Right lobe of liver (tissue), 6 donors: ENCODE measurements around the gene C19orf85. TPM values are rescaled to one million over a fixed set of nuclear protein-coding genes. Genes with fewer than 3 reads are reported as not detected.

ENCODE experiments used
- ATAC-seq, 4 donors: fragments of 200-7000 bp; cut with Tn5 transposase; one replicate each; pipeline ENCODE4 v1.9.1; 2020; ENCODE audit warnings: mild to moderate bottlenecking in 4 of 4, moderate library complexity in 4 of 4
- DNase-seq, 3 donors: peaks; one replicate each; pipeline ENCODE4 v3.0.0-alpha.2; 2020
- H3K27ac ChIP-seq, 3 donors: fragments of 200-600 bp; one replicate each; pipeline ENCODE4 v1.8.0; 2022
- H3K27me3 ChIP-seq, 2 donors: fragments of 200-600 bp; one replicate each; pipeline ENCODE4 v1.8.0; 2022
- H3K36me3 ChIP-seq, 4 donors: fragments of 200-600 bp; sonication (generic) in 1 of 4; one replicate each; pipeline versions ENCODE4 v1.5.1 to v1.8.0; 2017 to 2022; ENCODE audit warnings: control low read depth in 1 of 4
- H3K4me1 ChIP-seq, 4 donors: fragments of 200-600 bp; sonication (generic) in 1 of 4; one replicate each; pipeline versions ENCODE4 v1.5.1 to v1.8.0; 2017 to 2022; ENCODE audit warnings: control low read depth in 1 of 4
- H3K4me3 ChIP-seq, 3 donors: fragments of 200-600 bp; one replicate each; pipeline ENCODE4 v1.8.0; 2022
- H3K9me3 ChIP-seq, 4 donors: fragments of 200-600 bp; sonication (generic) in 1 of 4; one replicate each; pipeline versions ENCODE4 v1.5.1 to v1.8.0; 2017 to 2022; ENCODE audit warnings: control low read depth in 1 of 4
- POLR2A ChIP-seq: fragments of 450-650 bp; IDR thresholded peaks from one replicate; pipeline ENCODE4 v1.6.1; 2017; ENCODE audit warnings: antibody characterized with exemption, mild to moderate bottlenecking
- WGBS: methylation state at CpG from one replicate; pipeline ENCODE4 v1.1.6; 2018; ENCODE audit warnings: low coverage, low lambda C conversion rate; ENCODE audit not compliant: insufficient coverage; ENCODE audit errors: missing lambda C conversion rate; 5-methylcytosine and 5-hydroxymethylcytosine counted together
- intact Hi-C, 2 donors: fragments of 100-400 bp; cut with DNase I; formaldehyde crosslinking; loops; one replicate each; pipeline versions ENCODE4 v1.11.2 to v1.14.1; 2022
- total RNA-seq, 6 experiments: library from RNA; depleted of rRNA in 2 of 6; stranded (reverse); fragments of >200 nt in 2 of 6; fragmentation: NEBNext Ultra II Directional in 3 of 6; extraction: Animal tissue kit (Norgen Biotek cat#: 25700) in 3 of 6; gene quantifications; one replicate each; pipeline versions ENCODE4 v1.1.0 to v1.2.4, GENCODE V29; 2016 to 2023
- TF ChIP-seq, protein P1 (sequence below), 4 donors: fragments of 200-600 bp in 3 of 4; fragments of 450-650 bp in 1 of 4; IDR thresholded peaks; one replicate each; pipeline versions ENCODE4 v1.5.1 to v1.8.0; 2016 to 2022; ENCODE audit warnings: antibody characterized with exemption in 4 of 4, mild to moderate bottlenecking in 2 of 4
- donor health status: DM: no; HTN: yes; CAD: no.
- donor health status: DM: no; HTN: no; CAD: no.
- donor health status: DM: no; HTN: no; CAD: no.
- donor health status: DM: no; HTN: yes; CAD: no.
- donor health status: DM: no; HTN: yes; CAD: no.

C19orf85 gene
- total RNA-seq, 6 experiments from 2014 or later: not detected

DNA sequence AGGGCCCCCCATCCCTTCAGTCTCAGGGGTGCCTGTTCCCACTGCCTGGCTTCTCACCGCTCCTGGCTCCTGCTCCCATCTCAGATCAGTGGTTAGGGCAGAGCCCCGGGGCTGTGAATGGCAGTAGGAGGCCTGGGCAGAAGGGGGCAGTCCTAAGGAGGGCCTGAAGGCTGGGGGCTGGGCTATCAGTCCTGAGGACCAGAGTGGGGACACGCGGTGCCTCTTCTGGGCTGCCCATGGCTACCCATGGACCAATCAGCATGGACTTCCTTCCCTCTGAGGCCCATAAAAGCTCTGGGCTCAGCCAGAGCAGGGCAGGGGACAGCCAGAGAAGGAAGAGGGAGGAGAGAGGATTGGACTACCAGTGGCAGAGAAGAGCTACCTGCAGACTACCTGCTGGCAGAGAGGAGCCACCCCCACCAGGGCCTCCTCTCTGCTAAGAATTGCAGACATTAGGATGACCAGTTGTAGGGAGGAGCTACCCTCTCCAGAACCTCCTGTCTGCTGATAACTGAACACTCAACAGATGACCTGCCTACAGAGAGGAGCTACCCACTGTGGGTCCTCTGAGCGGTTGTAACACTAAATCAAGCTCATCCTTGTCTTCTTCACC, 44.8 kb downstream of the C19orf85 start:
- no peaks in the 10 kb centered on the region for H3K9me3 ChIP-seq
- 56% methylated on average over 1 of the region's 5 CpGs for WGBS
- no peak for DNase-seq
- H3K36me3 ChIP-seq: no peaks in the 10 kb centered on the region
- no peak overlapping the region for H3K4me3 ChIP-seq
- intact Hi-C loops: loop anchor here (10.0 kb wide), 2 partner anchors 125 to 275 kb away; partner anchors contain the start of gene TNNT1 (in 2 of the 2)
- TF ChIP-seq, protein P1, sequence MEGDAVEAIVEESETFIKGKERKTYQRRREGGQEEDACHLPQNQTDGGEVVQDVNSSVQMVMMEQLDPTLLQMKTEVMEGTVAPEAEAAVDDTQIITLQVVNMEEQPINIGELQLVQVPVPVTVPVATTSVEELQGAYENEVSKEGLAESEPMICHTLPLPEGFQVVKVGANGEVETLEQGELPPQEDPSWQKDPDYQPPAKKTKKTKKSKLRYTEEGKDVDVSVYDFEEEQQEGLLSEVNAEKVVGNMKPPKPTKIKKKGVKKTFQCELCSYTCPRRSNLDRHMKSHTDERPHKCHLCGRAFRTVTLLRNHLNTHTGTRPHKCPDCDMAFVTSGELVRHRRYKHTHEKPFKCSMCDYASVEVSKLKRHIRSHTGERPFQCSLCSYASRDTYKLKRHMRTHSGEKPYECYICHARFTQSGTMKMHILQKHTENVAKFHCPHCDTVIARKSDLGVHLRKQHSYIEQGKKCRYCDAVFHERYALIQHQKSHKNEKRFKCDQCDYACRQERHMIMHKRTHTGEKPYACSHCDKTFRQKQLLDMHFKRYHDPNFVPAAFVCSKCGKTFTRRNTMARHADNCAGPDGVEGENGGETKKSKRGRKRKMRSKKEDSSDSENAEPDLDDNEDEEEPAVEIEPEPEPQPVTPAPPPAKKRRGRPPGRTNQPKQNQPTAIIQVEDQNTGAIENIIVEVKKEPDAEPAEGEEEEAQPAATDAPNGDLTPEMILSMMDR (IDR thresholded peaks at IDR 0.05): no peak
- TF ChIP-seq POLR2A: no peak
- ATAC-seq: peak in 1 of 4 donors; percentile 29
- H3K27me3 ChIP-seq: no peaks in the 10 kb centered on the region
- H3K4me1 ChIP-seq: no peaks in the 10 kb centered on the region
- H3K27ac ChIP-seq: no peak overlapping the region

DNA sequence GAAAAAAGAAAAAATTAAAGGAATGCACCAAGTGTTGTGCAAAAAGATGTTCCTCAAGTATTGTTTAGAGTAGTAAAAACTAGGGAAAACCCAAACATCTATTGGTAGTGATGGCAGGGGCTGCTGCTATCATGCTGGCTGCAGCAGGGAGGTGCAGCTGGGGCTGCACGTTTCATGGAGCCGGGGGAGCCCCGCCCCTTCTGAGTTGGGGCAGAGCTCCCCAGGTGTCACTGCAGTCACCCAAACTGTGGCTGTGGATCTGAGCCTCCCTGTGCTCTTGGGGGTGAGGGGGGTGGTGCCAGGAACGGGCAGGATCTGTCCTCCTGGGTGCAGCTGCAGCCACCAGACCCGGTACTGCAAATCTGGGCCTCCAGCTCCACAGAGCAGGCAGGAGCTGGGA, 45.4 kb downstream of the C19orf85 start:
- Histone ChIP-seq H3K9me3 (no peaks in the 10 kb centered on the region), H3K27me3 (no peaks in the 10 kb centered on the region), H3K4me3 (no peak overlapping the region), H3K27ac (no peak overlapping the region), H3K36me3 (no peaks in the 10 kb centered on the region), H3K4me1 (no peaks in the 10 kb centered on the region)
- DNase-seq (no peak), ATAC-seq (no peak)
- WGBS: 48% methylated on average over 3 of the region's 5 CpGs
- TF ChIP-seq, protein P1 (IDR thresholded peaks at IDR 0.05): no peak
- no peak for TF ChIP-seq POLR2A
- intact Hi-C loops: loop anchor here in 1 of 2 donors (10.0 kb wide), 2 partner anchors 124 to 274 kb away; partner anchors contain the start of gene TNNT1

DNA sequence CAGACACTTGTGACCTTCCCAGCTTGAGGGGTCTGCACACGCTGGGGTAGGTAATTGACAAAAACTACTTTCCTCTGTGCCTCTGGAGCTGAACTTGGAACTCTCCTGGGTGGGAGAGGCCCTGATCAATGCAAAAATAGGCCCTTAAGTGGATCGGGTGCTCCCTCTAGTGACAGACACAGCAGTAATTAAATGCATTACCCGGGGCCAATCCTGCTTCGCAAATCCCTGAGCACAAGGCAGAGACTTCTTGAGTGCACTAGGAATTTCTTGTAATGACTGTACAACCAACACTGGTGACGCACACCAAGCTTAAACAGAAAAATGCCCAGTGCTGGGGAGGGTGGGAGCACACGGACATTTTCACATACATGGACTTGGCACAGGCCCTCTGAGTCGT, 46.4 kb downstream of the C19orf85 start:
- no peaks in the 10 kb centered on the region for H3K4me1 ChIP-seq
- WGBS: 1% methylated on average over 6 of the region's 7 CpGs
- no peaks in the 10 kb centered on the region for H3K27me3 ChIP-seq
- H3K27ac ChIP-seq: no peak overlapping the region
- ATAC-seq (peak; percentile 90 to 98 (median 92)), DNase-seq (peak in 2 of 3 donors; percentile 35 to 61)
- H3K9me3 ChIP-seq: no peaks in the 10 kb centered on the region
- no peak for TF ChIP-seq POLR2A
- TF ChIP-seq, protein P1 (IDR thresholded peaks at IDR 0.05): peak; percentile 68 to 81 (median 72)
- intact Hi-C loops: loop anchor here in 1 of 2 donors (10.0 kb wide), 2 partner anchors 123 to 273 kb away; partner anchors contain the start of gene TNNT1
- H3K36me3 ChIP-seq: no peaks in the 10 kb centered on the region
- no peak overlapping the region for H3K4me3 ChIP-seq

Other genes starting within 250 kb of the C19orf85 start
- 10 to 100 TPM in 5 of 6 experiments, 1 to 10 TPM in 1; 8.8 to 22.2 (median 14.0) TPM for gene TMEM86B, start 236.0 kb downstream of the C19orf85 start, total RNA-seq
- gene PPP6R1, start 205.7 kb downstream of the C19orf85 start, total RNA-seq: 10 to 100 TPM; 26.4 to 39.6 (median 30.2) TPM
- 10 to 100 TPM; 11.3 to 28.3 (median 15.6) TPM for gene HSPBP1, start 184.6 kb downstream of the C19orf85 start, total RNA-seq
- under 1 TPM in 3 of 6 experiments, not detected in 3; 0.20 to 0.29 (median 0.24) TPM for gene BRSK1, start 180.8 kb downstream of the C19orf85 start, total RNA-seq
- 1 to 10 TPM; 1.1 to 5.6 (median 2.2) TPM for gene TMEM150B, start 139.4 kb downstream of the C19orf85 start, total RNA-seq
- 1 to 10 TPM; 2.3 to 5.3 (median 3.7) TPM for gene KMT5C, start 124.9 kb downstream of the C19orf85 start, total RNA-seq
- gene COX6B2, start 110.0 kb downstream of the C19orf85 start, total RNA-seq: not detected
- not detected for gene GARIN5B, start 101.5 kb downstream of the C19orf85 start, total RNA-seq
- gene IL11, start 94.3 kb downstream of the C19orf85 start, total RNA-seq: not detected
- not detected for gene TMEM190, start 87.9 kb downstream of the C19orf85 start, total RNA-seq
- gene TMEM238, start 80.5 kb downstream of the C19orf85 start, total RNA-seq: 10 to 100 TPM; 10.8 to 19.7 (median 14.8) TPM
- 100 to 1,000 TPM; 305 to 530 (median 455) TPM for gene RPL28, start 78.8 kb downstream of the C19orf85 start, total RNA-seq
- 10 to 100 TPM in 3 of 6 experiments, 1 to 10 TPM in 3; 4.3 to 16.4 (median 9.1) TPM for gene UBE2S, start 57.0 kb downstream of the C19orf85 start, total RNA-seq
- gene SHISA7, start 21.5 kb downstream of the C19orf85 start, total RNA-seq: under 1 TPM in 1 of 6 experiments, not detected in 5; 0.04 TPM
- gene ISOC2, start 3.1 kb downstream of the C19orf85 start, total RNA-seq: 100 to 1,000 TPM in 3 of 6 experiments, 10 to 100 TPM in 3; 69.4 to 222 (median 100) TPM
- 1 to 10 TPM; 3.4 to 9.2 (median 4.4) TPM for gene ZNF628, start 11.9 kb upstream of the C19orf85 start, total RNA-seq
- 1 to 10 TPM; 2.5 to 6.0 (median 3.9) TPM for gene NAT14, start 20.4 kb upstream of the C19orf85 start, total RNA-seq
- gene SSC5D, start 23.7 kb upstream of the C19orf85 start, total RNA-seq: 1 to 10 TPM in 4 of 6 experiments, under 1 TPM in 2; 0.35 to 1.6 (median 1.2) TPM
- not detected for gene SBK2, start 72.4 kb upstream of the C19orf85 start, total RNA-seq
- gene SBK3, start 80.8 kb upstream of the C19orf85 start, total RNA-seq: under 1 TPM in 2 of 6 experiments, not detected in 4; 0.33 to 0.56 TPM
- 1 to 10 TPM; 1.9 to 4.6 (median 3.6) TPM for gene ZNF579, start 116.1 kb upstream of the C19orf85 start, total RNA-seq
- 10 to 100 TPM in 1 of 6 experiments, 1 to 10 TPM in 5; 3.0 to 13.1 (median 5.1) TPM for gene FIZ1, start 134.8 kb upstream of the C19orf85 start, total RNA-seq
- 10 to 100 TPM in 4 of 6 experiments, 1 to 10 TPM in 2; 8.2 to 21.0 (median 11.3) TPM for gene ZNF524, start 135.5 kb upstream of the C19orf85 start, total RNA-seq
- gene ZNF865, start 140.9 kb upstream of the C19orf85 start, total RNA-seq: 1 to 10 TPM; 4.2 to 6.0 (median 4.7) TPM
- gene ZNF784, start 159.8 kb upstream of the C19orf85 start, total RNA-seq: 1 to 10 TPM; 2.9 to 5.5 (median 4.1) TPM
- gene ZNF580, start 176.3 kb upstream of the C19orf85 start, total RNA-seq: 10 to 100 TPM in 1 of 6 experiments, 1 to 10 TPM in 5; 5.4 to 11.6 (median 6.5) TPM
- 1 to 10 TPM; 2.7 to 7.3 (median 5.1) TPM for gene ZNF581, start 178.9 kb upstream of the C19orf85 start, total RNA-seq
- 10 to 100 TPM in 3 of 6 experiments, 1 to 10 TPM in 3; 6.1 to 19.7 (median 9.8) TPM for gene CCDC106, start 183.5 kb upstream of the C19orf85 start, total RNA-seq
- 10 to 100 TPM; 55.1 to 75.6 (median 63.5) TPM for gene U2AF2, start 190.3 kb upstream of the C19orf85 start, total RNA-seq
- gene EPN1, start 210.5 kb upstream of the C19orf85 start, total RNA-seq: 100 to 1,000 TPM in 5 of 6 experiments, 10 to 100 TPM in 1; 88.9 to 162 (median 107) TPM